ENCODE data around the gene ASAP2.

ASAP2 gene

GRCh38 chr2:9306911-9307310, 100.3 kb downstream of the ASAP2 start:
- Histone ChIP-seq H3K36me3 (ENCODE audit: control insufficient read depth, insufficient read depth, low read length) (no peaks in the 10 kb centered on the region), H3K9ac (ENCODE audit: low read depth, low read length) (no peak overlapping the region), H3K9me3 (ENCODE audit: control insufficient read depth, insufficient read depth, low read length) (no peaks in the 10 kb centered on the region), H3K4me1 (ENCODE audit: control insufficient read depth, insufficient read depth, low read length) (no peaks in the 10 kb centered on the region), H3K27me3 (ENCODE audit: control insufficient read depth, insufficient read depth, low read length) (no peaks in the 10 kb centered on the region), H3K27ac (ENCODE audit: low read depth, low read length) (no peak overlapping the region), H3K4me3 (ENCODE audit: low read depth, low read length) (no peak overlapping the region)

GRCh38 chr2:9307535-9307934, 100.9 kb downstream of the ASAP2 start:
- Histone ChIP-seq H3K9me3 (ENCODE audit: control insufficient read depth, insufficient read depth, low read length) (no peaks in the 10 kb centered on the region), H3K36me3 (ENCODE audit: control insufficient read depth, insufficient read depth, low read length) (no peaks in the 10 kb centered on the region), H3K4me1 (ENCODE audit: control insufficient read depth, insufficient read depth, low read length) (no peaks in the 10 kb centered on the region), H3K4me3 (ENCODE audit: low read depth, low read length) (no peak overlapping the region), H3K9ac (ENCODE audit: low read depth, low read length) (no peak overlapping the region), H3K27me3 (ENCODE audit: control insufficient read depth, insufficient read depth, low read length) (no peaks in the 10 kb centered on the region), H3K27ac (ENCODE audit: low read depth, low read length) (no peak overlapping the region)

GRCh38 chr2:9308186-9308955, 101.8 kb downstream of the ASAP2 start:
- Histone ChIP-seq H3K9ac (ENCODE audit: low read depth, low read length) (no peak overlapping the region), H3K27me3 (ENCODE audit: control insufficient read depth, insufficient read depth, low read length) (no peaks in the 10 kb centered on the region), H3K4me1 (ENCODE audit: control insufficient read depth, insufficient read depth, low read length) (no peaks in the 10 kb centered on the region), H3K27ac (ENCODE audit: low read depth, low read length) (no peak overlapping the region), H3K4me3 (ENCODE audit: low read depth, low read length) (no peak overlapping the region), H3K36me3 (ENCODE audit: control insufficient read depth, insufficient read depth, low read length) (no peaks in the 10 kb centered on the region), H3K9me3 (ENCODE audit: control insufficient read depth, insufficient read depth, low read length) (no peaks in the 10 kb centered on the region)

- H3K36me3 ChIP-seq (ENCODE audit: control insufficient read depth, insufficient read depth, low read length): no peaks in the 10 kb centered on the region
Observed at GRCh38 chr2:9309147-9309546, 102.5 kb downstream of the ASAP2 start.

GRCh38 chr2:9310377-9310776, 103.8 kb downstream of the ASAP2 start:
- H3K4me1 ChIP-seq (ENCODE audit: control insufficient read depth, insufficient read depth, low read length): no peaks in the 10 kb centered on the region
- H3K9me3 ChIP-seq (ENCODE audit: control insufficient read depth, insufficient read depth, low read length): no peaks in the 10 kb centered on the region
- no peak overlapping the region for H3K9ac ChIP-seq (ENCODE audit: low read depth, low read length)
- H3K27ac ChIP-seq (ENCODE audit: low read depth, low read length): no peak overlapping the region
- H3K4me3 ChIP-seq (ENCODE audit: low read depth, low read length): no peak overlapping the region
- H3K36me3 ChIP-seq (ENCODE audit: control insufficient read depth, insufficient read depth, low read length): no peaks in the 10 kb centered on the region
- no peaks in the 10 kb centered on the region for H3K27me3 ChIP-seq (ENCODE audit: control insufficient read depth, insufficient read depth, low read length)

More at GRCh38 chr2:9309147-9309546, 102.5 kb downstream of the ASAP2 start:
- H3K27me3 ChIP-seq (ENCODE audit: control insufficient read depth, insufficient read depth, low read length): no peaks in the 10 kb centered on the region
- H3K4me3 ChIP-seq (ENCODE audit: low read depth, low read length): no peak overlapping the region
- no peaks in the 10 kb centered on the region for H3K9me3 ChIP-seq (ENCODE audit: control insufficient read depth, insufficient read depth, low read length)
- no peak overlapping the region for H3K27ac ChIP-seq (ENCODE audit: low read depth, low read length)
- no peaks in the 10 kb centered on the region for H3K4me1 ChIP-seq (ENCODE audit: control insufficient read depth, insufficient read depth, low read length)
- H3K9ac ChIP-seq (ENCODE audit: low read depth, low read length): no peak overlapping the region

GRCh38 chr2:9310798-9311197, 104.2 kb downstream of the ASAP2 start:
- H3K4me1 ChIP-seq (ENCODE audit: control insufficient read depth, insufficient read depth, low read length): no peaks in the 10 kb centered on the region
- H3K9me3 ChIP-seq (ENCODE audit: control insufficient read depth, insufficient read depth, low read length): no peaks in the 10 kb centered on the region
- H3K36me3 ChIP-seq (ENCODE audit: control insufficient read depth, insufficient read depth, low read length): no peaks in the 10 kb centered on the region
- no peak overlapping the region for H3K27ac ChIP-seq (ENCODE audit: low read depth, low read length)
- no peak overlapping the region for H3K4me3 ChIP-seq (ENCODE audit: low read depth, low read length)
- H3K27me3 ChIP-seq (ENCODE audit: control insufficient read depth, insufficient read depth, low read length): no peaks in the 10 kb centered on the region
- H3K9ac ChIP-seq (ENCODE audit: low read depth, low read length): no peak overlapping the region

GRCh38 chr2:9311488-9311887, 104.9 kb downstream of the ASAP2 start:
- Histone ChIP-seq H3K27me3 (ENCODE audit: control insufficient read depth, insufficient read depth, low read length) (no peaks in the 10 kb centered on the region), H3K27ac (ENCODE audit: low read depth, low read length) (no peak overlapping the region), H3K4me3 (ENCODE audit: low read depth, low read length) (no peak overlapping the region), H3K9me3 (ENCODE audit: control insufficient read depth, insufficient read depth, low read length) (no peaks in the 10 kb centered on the region), H3K9ac (ENCODE audit: low read depth, low read length) (no peak overlapping the region), H3K36me3 (ENCODE audit: control insufficient read depth, insufficient read depth, low read length) (no peaks in the 10 kb centered on the region), H3K4me1 (ENCODE audit: control insufficient read depth, insufficient read depth, low read length) (no peaks in the 10 kb centered on the region)

GRCh38 chr2:9312591-9312990, 106.0 kb downstream of the ASAP2 start:
- H3K9me3 ChIP-seq (ENCODE audit: control insufficient read depth, insufficient read depth, low read length): no peaks in the 10 kb centered on the region
- H3K27me3 ChIP-seq (ENCODE audit: control insufficient read depth, insufficient read depth, low read length): no peaks in the 10 kb centered on the region
- no peak overlapping the region for H3K27ac ChIP-seq (ENCODE audit: low read depth, low read length)
- H3K36me3 ChIP-seq (ENCODE audit: control insufficient read depth, insufficient read depth, low read length): no peaks in the 10 kb centered on the region
- H3K4me1 ChIP-seq (ENCODE audit: control insufficient read depth, insufficient read depth, low read length): no peaks in the 10 kb centered on the region
- H3K4me3 ChIP-seq (ENCODE audit: low read depth, low read length): no peak overlapping the region
- H3K9ac ChIP-seq (ENCODE audit: low read depth, low read length): no peak overlapping the region

- no peak overlapping the region for H3K27ac ChIP-seq (ENCODE audit: low read depth, low read length)
- H3K36me3 ChIP-seq (ENCODE audit: control insufficient read depth, insufficient read depth, low read length): no peaks in the 10 kb centered on the region
- H3K4me1 ChIP-seq (ENCODE audit: control insufficient read depth, insufficient read depth, low read length): no peaks in the 10 kb centered on the region
- no peak overlapping the region for H3K4me3 ChIP-seq (ENCODE audit: low read depth, low read length)
- no peaks in the 10 kb centered on the region for H3K27me3 ChIP-seq (ENCODE audit: control insufficient read depth, insufficient read depth, low read length)
- no peak overlapping the region for H3K9ac ChIP-seq (ENCODE audit: low read depth, low read length)
- H3K9me3 ChIP-seq (ENCODE audit: control insufficient read depth, insufficient read depth, low read length): no peaks in the 10 kb centered on the region
Observed at GRCh38 chr2:9313443-9313842, 106.8 kb downstream of the ASAP2 start.

- no peaks in the 10 kb centered on the region for H3K4me1 ChIP-seq (ENCODE audit: control insufficient read depth, insufficient read depth, low read length)
- H3K36me3 ChIP-seq (ENCODE audit: control insufficient read depth, insufficient read depth, low read length): no peaks in the 10 kb centered on the region
- H3K9me3 ChIP-seq (ENCODE audit: control insufficient read depth, insufficient read depth, low read length): no peaks in the 10 kb centered on the region
- H3K9ac ChIP-seq (ENCODE audit: low read depth, low read length): no peak overlapping the region
- H3K4me3 ChIP-seq (ENCODE audit: low read depth, low read length): no peak overlapping the region
- no peaks in the 10 kb centered on the region for H3K27me3 ChIP-seq (ENCODE audit: control insufficient read depth, insufficient read depth, low read length)
- H3K27ac ChIP-seq (ENCODE audit: low read depth, low read length): no peak overlapping the region
Observed at GRCh38 chr2:9315280-9315847, 108.8 kb downstream of the ASAP2 start.

GRCh38 chr2:9317559-9317958, 110.9 kb downstream of the ASAP2 start:
- Histone ChIP-seq H3K4me1 (ENCODE audit: control insufficient read depth, insufficient read depth, low read length) (no peaks in the 10 kb centered on the region), H3K9ac (ENCODE audit: low read depth, low read length) (no peak overlapping the region), H3K4me3 (ENCODE audit: low read depth, low read length) (no peak overlapping the region), H3K36me3 (ENCODE audit: control insufficient read depth, insufficient read depth, low read length) (no peaks in the 10 kb centered on the region), H3K27ac (ENCODE audit: low read depth, low read length) (no peak overlapping the region), H3K9me3 (ENCODE audit: control insufficient read depth, insufficient read depth, low read length) (no peaks in the 10 kb centered on the region), H3K27me3 (ENCODE audit: control insufficient read depth, insufficient read depth, low read length) (no peaks in the 10 kb centered on the region)
